HCT116 (cell line): ENCODE results near the gene CACNB2. TPM values are rescaled to one million over a fixed set of nuclear protein-coding genes. Genes with fewer than 3 reads are reported as not detected.

ENCODE experiments used
- ATAC-seq: fragments of 200-7000 bp; cut with Tn5 transposase; 2 replicates; pipeline ENCODE4 v1.9.1; 2020; ENCODE audit warnings: mild to moderate bottlenecking, moderate library complexity
- BruUV-seq: library from RNA; stranded (reverse); fragments of 400-500 nt; replicated peaks from 2 replicates; lab custom pipeline; 2021; lab: Mats Ljungman, UMichigan
- CTCF ChIA-PET: fragments of 300-600 bp; sonication (Branson Sonifier 250); formaldehyde crosslinking; loops from one replicate; lab custom pipeline; 2021; ENCODE audit warnings: antibody characterized with exemption; lab: Charles Lee
- POLR2A ChIA-PET: fragments of 300-600, 350-600 bp; sonication (Branson Sonifier 250); formaldehyde crosslinking; loops from one replicate; lab custom pipeline; 2021; ENCODE audit warnings: antibody characterized with exemption; lab: Charles Lee
- RAD21 ChIA-PET, 2 experiments: fragments of 300-600 bp; sonication (Branson Sonifier 250); formaldehyde crosslinking; loops; one replicate each; lab custom pipeline; 2023; ENCODE audit warnings: low total read pairs in 2 of 2; ENCODE audit not compliant: uncharacterized antibody in 2 of 2, unreplicated experiment in 2 of 2, low non-redundant PET in 1 of 2; lab: Charles Lee
- DNase-seq: peaks from one replicate; pipeline ENCODE4 v3.0.0-alpha.2; 2010; ENCODE audit warnings: low read depth, low spot score
- H2AFZ ChIP-seq: fragments of 200-600 bp; shearing (Covaris generic), sonication (generic); 2 replicates; pipeline ENCODE4 v1.6.1; 2017; ENCODE audit warnings: low read depth, mixed run types, mixed read lengths, antibody characterized with exemption, low read length; ENCODE audit not compliant: poor library complexity, severe bottlenecking
- H3K27ac ChIP-seq: 2 replicates; pipeline ENCODE4 v1.5.1; 2012; ENCODE audit warnings: low read depth, low read length
- H3K27me3 ChIP-seq: fragments of 200-600 bp; sonication (generic); 2 replicates; pipeline ENCODE4 v1.6.1; 2016; ENCODE audit warnings: mixed run types, low read length, mixed read lengths; ENCODE audit not compliant: insufficient read depth
- H3K36me3 ChIP-seq, 2 experiments: fragments of 200-500 bp in 1 of 2; fragments of 200-600 bp in 1 of 2; sonication (Bioruptor generic) in 1 of 2; sonication (generic) in 1 of 2; 2 replicates each; pipeline versions ENCODE4 v1.5.1 to v1.6.1; 2014 to 2016; ENCODE audit warnings: low read length in 2 of 2, inconsistent platforms in 1 of 2, mixed read lengths in 1 of 2, mixed run types in 1 of 2; ENCODE audit not compliant: insufficient read depth in 2 of 2, control insufficient read depth in 1 of 2
- H3K4me1 ChIP-seq, 2 experiments: fragments of 200-600 bp in 1 of 2; sonication (generic) in 1 of 2; 2 replicates each; pipeline versions ENCODE4 v1.5.1 to v1.6.1; 2012 to 2017; ENCODE audit warnings: low read length in 2 of 2, inconsistent platforms in 1 of 2, mild to moderate bottlenecking in 1 of 2, mixed read lengths in 1 of 2, mixed run types in 1 of 2, moderate library complexity in 1 of 2; ENCODE audit not compliant: insufficient read depth in 2 of 2, control insufficient read depth in 1 of 2
- H3K4me2 ChIP-seq: fragments of 200-600 bp; sonication (generic); 2 replicates; pipeline ENCODE4 v1.6.1; 2017; ENCODE audit warnings: mixed run types, low read length, mixed read lengths
- H3K4me3 ChIP-seq, 2 experiments: fragments of 200-600 bp in 1 of 2; sonication (generic) in 1 of 2; replicated peaks in 1 of 2; 2 replicates each; pipeline ENCODE4 v1.5.1; 2011 to 2016; ENCODE audit warnings: low read length in 2 of 2, control low read depth in 1 of 2, low read depth in 1 of 2, mild to moderate bottlenecking in 1 of 2, mixed read lengths in 1 of 2, mixed run types in 1 of 2
- H3K79me2 ChIP-seq: fragments of 200-600 bp; sonication (generic); 2 replicates; pipeline ENCODE4 v1.6.1; 2017; ENCODE audit warnings: mild to moderate bottlenecking, mixed run types, low read length, moderate library complexity, mixed read lengths; ENCODE audit not compliant: insufficient read depth
- H3K9ac ChIP-seq: fragments of 200-600 bp; sonication (generic); 2 replicates; pipeline ENCODE4 v1.6.1; 2016; ENCODE audit warnings: low read length, mixed read lengths
- H3K9me2 ChIP-seq: fragments of 200-600 bp; sonication (generic), shearing (Covaris generic); 2 replicates; pipeline ENCODE4 v1.6.1; 2017; ENCODE audit warnings: mixed run types, mild to moderate bottlenecking, moderate library complexity; ENCODE audit not compliant: insufficient read depth
- H3K9me3 ChIP-seq, 2 experiments: fragments of 200-500 bp in 1 of 2; fragments of 200-600 bp in 1 of 2; sonication (Bioruptor generic) in 1 of 2; sonication (generic) in 1 of 2; 2 replicates each; pipeline ENCODE4 v1.6.1; 2014 to 2017; ENCODE audit warnings: low read length in 2 of 2, mixed read lengths in 2 of 2, inconsistent platforms in 1 of 2, low read depth in 1 of 2, mild to moderate bottlenecking in 1 of 2, mixed run types in 1 of 2, moderate library complexity in 1 of 2; ENCODE audit not compliant: control insufficient read depth in 1 of 2, insufficient read depth in 1 of 2
- H4K20me1 ChIP-seq: fragments of 200-600 bp; sonication (generic), shearing (Covaris generic); 2 replicates; pipeline ENCODE4 v1.6.1; 2017; ENCODE audit warnings: mixed run types, mild to moderate bottlenecking, moderate library complexity; ENCODE audit not compliant: insufficient read depth
- CBX3 ChIP-seq: IDR thresholded peaks from 2 replicates; pipeline ENCODE4 v1.6.1; 2012; ENCODE audit warnings: low read depth
- CEBPB ChIP-seq: IDR thresholded peaks from 2 replicates; pipeline ENCODE4 v1.6.1; 2012; ENCODE audit warnings: low read depth
- CTCF ChIP-seq, 3 experiments: fragments of 200-600 bp in 1 of 3; sonication (generic) in 1 of 3; IDR thresholded peaks in 2 of 3; conservative IDR thresholded peaks in 1 of 3; 2 replicates each; pipeline ENCODE4 v1.5.1; 2012 to 2017; ENCODE audit warnings: low read depth in 2 of 3, low read length in 2 of 3, antibody characterized with exemption in 1 of 3, borderline replicate concordance in 1 of 3, control low read depth in 1 of 3, mild to moderate bottlenecking in 1 of 3, mixed read lengths in 1 of 3, mixed run types in 1 of 3, moderate library complexity in 1 of 3; ENCODE audit not compliant: insufficient read depth in 1 of 3
- ELF1 ChIP-seq: IDR thresholded peaks from 2 replicates; pipeline ENCODE4 v1.6.1; 2012; ENCODE audit warnings: low read depth, borderline replicate concordance
- FOSL1 ChIP-seq: IDR thresholded peaks from 2 replicates; pipeline ENCODE4 v1.6.1; 2012; ENCODE audit warnings: low read depth
- JUND ChIP-seq: IDR thresholded peaks from 2 replicates; pipeline ENCODE4 v1.6.1; 2012
- MAX ChIP-seq: IDR thresholded peaks from 2 replicates; pipeline ENCODE4 v1.6.1; 2012
- POLR2A ChIP-seq: IDR thresholded peaks from 2 replicates; pipeline ENCODE4 v1.7.0; 2011; ENCODE audit warnings: borderline replicate concordance; ENCODE audit not compliant: insufficient read depth, insufficient read length; ENCODE audit errors: extremely low read depth
- POLR2AphosphoS5 ChIP-seq: IDR thresholded peaks from 2 replicates; pipeline ENCODE4 v1.6.1; 2011; ENCODE audit warnings: mild to moderate bottlenecking, low read depth, low read length, moderate library complexity
- REST ChIP-seq: IDR thresholded peaks from 2 replicates; pipeline ENCODE4 v1.6.1; 2012; ENCODE audit warnings: low read depth
- SIN3A ChIP-seq: IDR thresholded peaks from 2 replicates; pipeline ENCODE4 v1.6.1; 2012; ENCODE audit warnings: low read depth
- SP1 ChIP-seq: IDR thresholded peaks from 2 replicates; pipeline ENCODE4 v1.6.1; 2012; ENCODE audit warnings: low read depth
- SRF ChIP-seq: IDR thresholded peaks from 2 replicates; pipeline ENCODE4 v1.6.1; 2012; ENCODE audit warnings: low read depth
- TCF7L2 ChIP-seq: IDR thresholded peaks from 2 replicates; pipeline ENCODE4 v1.7.0; 2011; ENCODE audit warnings: borderline replicate concordance, inconsistent platforms; ENCODE audit not compliant: insufficient read depth, insufficient read length; ENCODE audit errors: extremely low read depth
- YY1 ChIP-seq: IDR thresholded peaks from 2 replicates; pipeline ENCODE4 v1.6.1; 2011; ENCODE audit warnings: low read length, low read depth, moderate library complexity, mild to moderate bottlenecking; ENCODE audit not compliant: insufficient replicate concordance; ENCODE audit errors: extremely low read depth
- ZBTB33 ChIP-seq: IDR thresholded peaks from 2 replicates; pipeline ENCODE4 v1.6.1; 2011; ENCODE audit warnings: mild to moderate bottlenecking, low read length, moderate library complexity; ENCODE audit not compliant: insufficient replicate concordance; ENCODE audit errors: extremely low read depth
- ZFX ChIP-seq: fragments of 450-650 bp; IDR thresholded peaks from 2 replicates; pipeline ENCODE4 v1.6.1; 2017
- intact Hi-C: fragments of 100-400 bp; cut with micrococcal nuclease; formaldehyde crosslinking; loops from 2 replicates; pipeline ENCODE4 v1.10.0; 2022
- total RNA-seq: library from RNA; stranded (reverse); gene quantifications from one replicate; pipeline ENCODE4 v1.2.1, GENCODE V29; 2021; ENCODE audit not compliant: unreplicated experiment

The CACNB2 gene
- total RNA-seq, 1 experiment from 2014 or later: 0.71 TPM

DNA sequence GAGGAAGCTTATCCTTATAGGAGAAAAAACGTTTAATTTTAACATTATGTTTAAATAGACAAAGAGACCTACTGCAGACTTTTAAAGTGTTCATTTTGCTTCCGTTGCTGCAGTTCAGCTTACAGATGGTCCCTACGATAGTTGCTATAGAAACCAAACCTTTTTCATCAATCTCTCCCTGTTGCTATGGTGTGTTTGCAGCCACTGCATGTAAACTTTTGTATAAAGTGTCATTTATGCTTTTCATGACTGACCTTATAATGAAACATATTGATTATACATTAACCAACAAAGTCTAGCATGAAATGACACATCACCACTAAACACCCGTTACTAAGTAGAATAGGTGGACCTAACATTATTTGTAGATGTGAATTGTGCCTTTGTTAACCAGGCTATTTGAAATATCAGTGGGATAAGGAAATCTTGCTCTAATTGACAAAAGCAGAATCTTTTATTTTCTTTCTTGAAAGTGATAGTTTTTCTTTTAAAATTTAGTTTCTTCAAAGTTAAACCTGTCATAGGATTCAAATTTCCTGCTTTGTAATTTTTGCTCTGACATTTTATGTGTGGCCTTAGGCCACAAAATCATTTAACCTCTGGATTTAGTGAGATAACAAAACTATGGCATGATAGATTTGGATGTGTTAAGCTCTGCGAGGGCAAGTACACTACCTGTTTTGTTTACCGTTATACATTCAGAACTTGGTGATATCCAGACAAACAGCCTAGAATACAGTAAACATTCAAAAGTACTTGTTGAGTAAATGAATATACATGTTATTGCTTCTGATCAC lies 64.0 kb downstream of the CACNB2 start:
- POLR2A ChIA-PET: no interaction called here
- no peak overlapping the region for H3K4me2 ChIP-seq
- H3K4me3 ChIP-seq: no peak overlapping the region
- no peak overlapping the region for H2AFZ ChIP-seq
- no peak overlapping the region for H3K9ac ChIP-seq
- H3K9me3 ChIP-seq: no peaks in the 10 kb centered on the region
- no TSS peak for BruUV-seq
- no peaks in the 10 kb centered on the region for H3K9me2 ChIP-seq
- no peak for ATAC-seq
- TF ChIP-seq CEBPB (no peak), ZFX (no peak), REST (no peak), POLR2AphosphoS5 (no peak), ZBTB33 (no peak), TCF7L2 (no peak), CBX3 (no peak), YY1 (no peak), POLR2A (no peak), SIN3A (no peak), MAX (no peak), SRF (no peak), SP1 (no peak), CTCF (IDR thresholded peaks at IDR 0.05 in 2 of 3, conservative IDR thresholded peaks at IDR 0.05 in 1 of 3; ENCODE audit: borderline replicate concordance in 1 of 3, insufficient read depth in 1 of 3, low read depth in 2 of 3, low read length in 2 of 3) (no peak), FOSL1 (no peak), ELF1 (no peak), JUND (no peak)
- TF ChIP-seq, all 23 proteins: peak for 0
- Histone ChIP-seq H3K27me3 (0 out of 2 replicates have a peak, but pooled peaks cover 10% of the 10 kb centered on the region), H3K79me2 (no peaks in the 10 kb centered on the region), H4K20me1 (no peaks in the 10 kb centered on the region), H3K4me1 (no peaks in the 10 kb centered on the region), H3K27ac (no peak overlapping the region), H3K36me3 (no peaks in the 10 kb centered on the region)
- ChIA-PET RAD21 (interaction anchor here in 1 of 2 experiments (0.6 kb wide), 1 partner anchor 35 kb away, joined by 3 read pairs; no protein-coding TSS in a partner anchor), CTCF (interaction anchor here (3.0 kb wide), 1 partner anchor 12 kb away, joined by 9 read pairs; no protein-coding TSS in a partner anchor)
- intact Hi-C loops: no loop called here
- no peak for DNase-seq
